SKM-1 (cell line): ENCODE data around the gene TARP.

Experiments used
- DNase-seq: peaks from one replicate; lab custom pipeline; 2025; ENCODE audit not compliant: unreplicated experiment; lab: John Stamatoyannopoulos, UW

Gene TARP

GRCh38 chr7:38220452-38220851 is 53.0 kb downstream of the TARP start:
- no peak for DNase-seq

- DNase-seq = no peak
These were observed 55.8 kb downstream of the TARP start for GRCh38 chr7:38217672-38218071.

DNA sequence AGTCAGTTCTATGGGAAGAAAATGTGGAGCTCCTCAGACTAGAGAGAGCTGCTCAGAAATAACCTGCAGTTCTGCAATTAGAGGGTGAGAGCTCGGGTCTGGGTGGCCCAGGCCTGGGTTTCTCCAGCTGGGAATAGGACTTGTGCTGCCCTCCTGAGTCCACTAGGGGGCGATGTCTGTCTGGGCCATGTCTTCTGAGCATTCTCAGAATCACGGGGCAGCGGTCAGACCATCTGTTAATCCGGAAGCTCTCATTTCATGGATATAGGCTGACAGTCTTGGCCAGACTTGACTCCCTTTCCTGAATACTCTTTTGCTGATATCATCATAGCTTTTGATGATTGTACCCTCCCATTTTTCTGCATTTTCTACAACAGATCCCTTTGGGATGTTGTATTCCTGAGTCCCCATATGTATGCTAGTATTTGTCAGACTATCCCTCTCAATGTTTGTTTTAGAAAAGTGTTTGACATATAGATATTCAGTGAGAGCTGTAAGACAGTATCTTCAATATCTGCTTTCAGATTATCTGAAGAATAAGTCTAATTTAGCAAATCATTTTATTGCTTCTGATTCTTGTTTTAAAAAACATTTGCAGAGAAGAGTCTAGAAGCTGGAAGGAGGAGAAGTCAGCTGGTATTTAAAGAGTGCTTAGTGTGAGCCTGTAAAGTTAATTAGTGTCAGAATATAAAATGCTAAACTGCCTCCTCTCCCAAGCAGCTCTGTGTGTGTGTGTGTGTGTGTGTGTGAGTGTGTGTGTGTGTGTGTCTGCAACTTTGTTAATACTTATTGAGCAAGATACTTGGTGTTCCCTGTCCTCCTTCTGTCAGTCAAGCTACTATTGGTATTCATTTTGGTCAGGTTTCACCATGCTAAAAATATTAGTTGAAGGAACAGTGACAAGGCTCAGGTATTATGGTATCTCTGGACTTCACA is 57.4 kb downstream of the TARP start:
- DNase-seq = peak; percentile 67

- DNase-seq = no peak
These were observed 58.3 kb downstream of the TARP start for GRCh38 chr7:38215115-38215514.

- DNase-seq = no peak
These were observed 61.5 kb downstream of the TARP start for GRCh38 chr7:38211940-38212339.

DNA sequence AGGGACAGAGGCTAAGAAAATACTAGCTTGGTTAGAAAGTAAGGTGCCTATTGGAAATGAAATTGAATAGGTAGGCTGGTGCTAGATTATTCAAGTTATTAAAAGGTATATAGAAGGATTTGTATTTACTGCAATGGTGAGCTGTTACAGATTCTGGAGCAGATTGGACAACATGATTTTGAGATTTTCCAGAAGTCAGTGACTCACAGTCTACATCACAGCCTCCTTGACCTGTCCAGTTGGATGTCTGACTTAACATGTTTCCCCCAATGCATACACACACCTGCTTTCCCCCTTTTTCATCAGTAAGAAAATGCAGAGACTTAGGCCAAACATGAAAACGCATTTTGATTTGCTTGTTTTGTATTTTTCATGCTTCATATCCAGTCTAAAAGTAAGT is 62.0 kb downstream of the TARP start:
- DNase-seq = no peak
